Loucy (cell line): ENCODE results near the gene CHEK2.

Experiments used
- H2AFZ ChIP-seq: fragments of 200-600 bp; sonication (generic); 2 replicates; pipeline ENCODE4 v1.6.0; 2016; ENCODE audit warnings: antibody characterized with exemption, mild to moderate bottlenecking, low read length, moderate library complexity
- H3F3A ChIP-seq: fragments of 200-600 bp; 2 replicates; pipeline ENCODE4 v1.6.0; 2016; ENCODE audit warnings: antibody characterized with exemption, low read depth, mild to moderate bottlenecking
- H3K27me3 ChIP-seq: fragments of 200-600 bp; sonication (generic); 2 replicates; pipeline ENCODE4 v1.6.1; 2014; ENCODE audit warnings: low read length, mild to moderate bottlenecking; ENCODE audit not compliant: insufficient read depth, poor library complexity, severe bottlenecking
- H3K36me3 ChIP-seq: fragments of 200-600 bp; sonication (generic); 2 replicates; pipeline ENCODE4 v1.6.1; 2016; ENCODE audit warnings: low read length; ENCODE audit not compliant: insufficient read depth
- H3K4me1 ChIP-seq: fragments of 200-600 bp; sonication (generic); 2 replicates; pipeline ENCODE4 v1.5.1; 2014; ENCODE audit warnings: low read length, mild to moderate bottlenecking; ENCODE audit not compliant: insufficient read depth, poor library complexity, severe bottlenecking
- H3K4me2 ChIP-seq: fragments of 200-600 bp; sonication (generic); 2 replicates; pipeline ENCODE4 v1.6.0; 2014; ENCODE audit warnings: antibody characterized with exemption, low read length, low read depth, mild to moderate bottlenecking; ENCODE audit not compliant: poor library complexity, severe bottlenecking
- H3K4me3 ChIP-seq: fragments of 200-600 bp; sonication (generic); 2 replicates; pipeline ENCODE4 v1.5.1; 2014; ENCODE audit warnings: low read length, mild to moderate bottlenecking, mixed read lengths; ENCODE audit not compliant: poor library complexity, severe bottlenecking
- H3K79me2 ChIP-seq: fragments of 200-600 bp; sonication (generic); 2 replicates; pipeline ENCODE4 v1.6.1; 2014; ENCODE audit warnings: low read length; ENCODE audit not compliant: insufficient read depth
- H3K9ac ChIP-seq: fragments of 200-600 bp; sonication (generic); 2 replicates; pipeline ENCODE4 v1.6.0; 2014; ENCODE audit warnings: mild to moderate bottlenecking, low read depth, low read length, moderate library complexity; ENCODE audit not compliant: poor library complexity, severe bottlenecking
- H3K9me2 ChIP-seq: fragments of 200-600 bp; sonication (generic); replicated peaks from 2 replicates; pipeline ENCODE4 v1.6.1; 2016; ENCODE audit warnings: low read depth, low read length, mixed read lengths
- H3K9me3 ChIP-seq: fragments of 200-600 bp; sonication (generic); 2 replicates; pipeline ENCODE4 v1.6.1; 2014; ENCODE audit warnings: mild to moderate bottlenecking, antibody characterized with exemption, low read length, low read depth; ENCODE audit not compliant: insufficient read depth
- H4K20me1 ChIP-seq: fragments of 200-600 bp; sonication (generic); 2 replicates; pipeline ENCODE4 v1.6.0; 2014; ENCODE audit warnings: antibody characterized with exemption, low read length, mild to moderate bottlenecking; ENCODE audit not compliant: insufficient read depth, poor library complexity, severe bottlenecking
- EZH2phosphoT487 ChIP-seq: fragments of 200-600 bp; IDR thresholded peaks from 2 replicates; pipeline ENCODE4 v1.6.1; 2018; ENCODE audit warnings: antibody characterized with exemption, mild to moderate bottlenecking, moderate library complexity, borderline replicate concordance
- TF ChIP-seq, protein P1 (sequence below): fragments of 200-600 bp; sonication (generic); conservative IDR thresholded peaks from 2 replicates; pipeline ENCODE4 v1.5.1; 2014; ENCODE audit warnings: mild to moderate bottlenecking, antibody characterized with exemption, low read length

The CHEK2 gene

DNA sequence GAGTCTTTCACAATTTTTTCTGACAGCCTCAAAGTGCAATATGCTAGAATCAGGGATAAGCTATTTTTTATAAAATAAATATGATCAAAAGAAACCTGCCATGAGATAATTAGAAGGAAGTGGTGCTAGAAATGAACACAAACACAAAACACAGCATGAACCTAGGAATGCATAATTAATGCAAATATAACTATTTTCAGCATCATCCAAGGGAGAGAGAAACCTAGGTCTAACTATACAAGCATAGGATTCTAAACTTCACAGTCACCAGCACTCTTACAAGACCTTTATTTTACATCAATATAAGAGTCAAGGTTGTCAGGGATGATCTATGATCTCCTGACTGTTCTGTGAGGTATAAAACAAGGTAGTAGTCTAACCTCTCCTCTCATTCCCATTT lies 91.2 kb downstream of the CHEK2 start:
- no peak overlapping the region for H3K4me2 ChIP-seq
- no peaks in the 10 kb centered on the region for H3K79me2 ChIP-seq
- H3K9me3 ChIP-seq: 0 out of 2 replicates have a peak, but pooled peaks cover 3% of the 10 kb centered on the region
- no peak overlapping the region for H3K9ac ChIP-seq
- H3F3A ChIP-seq: no peaks in the 10 kb centered on the region
- H3K4me3 ChIP-seq: no peak overlapping the region
- H3K36me3 ChIP-seq: no peaks in the 10 kb centered on the region
- no peaks in the 10 kb centered on the region for H4K20me1 ChIP-seq
- H3K4me1 ChIP-seq: no peaks in the 10 kb centered on the region
- H3K9me2 ChIP-seq: no peaks in the 10 kb centered on the region
- no peaks in the 10 kb centered on the region for H3K27me3 ChIP-seq
- TF ChIP-seq EZH2phosphoT487: no peak
- no peak overlapping the region for H2AFZ ChIP-seq

DNA sequence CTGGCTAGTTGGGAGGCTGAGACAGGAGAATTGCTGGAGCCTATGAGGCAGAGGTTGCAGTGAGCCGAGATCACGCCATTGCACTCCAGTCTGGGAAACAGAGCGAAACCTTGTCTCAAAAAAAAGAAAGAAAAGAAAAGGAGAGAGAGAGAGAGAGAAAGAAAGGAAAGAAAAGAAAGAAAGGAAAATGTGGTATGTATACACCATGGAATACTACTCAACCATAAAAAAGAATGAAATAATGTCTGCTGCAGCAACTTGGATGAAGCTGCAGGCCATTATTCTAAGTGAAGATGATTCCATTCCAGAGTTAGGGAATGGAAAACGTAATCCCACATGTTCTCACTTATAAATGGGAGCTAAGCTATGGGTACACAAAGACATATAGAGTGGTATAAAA lies 92.8 kb downstream of the CHEK2 start:
- Histone ChIP-seq H3K9me3 (no peaks in the 10 kb centered on the region), H3K9me2 (no peaks in the 10 kb centered on the region), H3K36me3 (no peaks in the 10 kb centered on the region), H3F3A (no peaks in the 10 kb centered on the region), H4K20me1 (no peaks in the 10 kb centered on the region), H3K4me3 (no peak overlapping the region), H2AFZ (no peak overlapping the region), H3K79me2 (no peaks in the 10 kb centered on the region), H3K4me1 (no peaks in the 10 kb centered on the region), H3K4me2 (no peak overlapping the region), H3K27me3 (no peaks in the 10 kb centered on the region), H3K9ac (no peak overlapping the region)
- TF ChIP-seq, protein P1, sequence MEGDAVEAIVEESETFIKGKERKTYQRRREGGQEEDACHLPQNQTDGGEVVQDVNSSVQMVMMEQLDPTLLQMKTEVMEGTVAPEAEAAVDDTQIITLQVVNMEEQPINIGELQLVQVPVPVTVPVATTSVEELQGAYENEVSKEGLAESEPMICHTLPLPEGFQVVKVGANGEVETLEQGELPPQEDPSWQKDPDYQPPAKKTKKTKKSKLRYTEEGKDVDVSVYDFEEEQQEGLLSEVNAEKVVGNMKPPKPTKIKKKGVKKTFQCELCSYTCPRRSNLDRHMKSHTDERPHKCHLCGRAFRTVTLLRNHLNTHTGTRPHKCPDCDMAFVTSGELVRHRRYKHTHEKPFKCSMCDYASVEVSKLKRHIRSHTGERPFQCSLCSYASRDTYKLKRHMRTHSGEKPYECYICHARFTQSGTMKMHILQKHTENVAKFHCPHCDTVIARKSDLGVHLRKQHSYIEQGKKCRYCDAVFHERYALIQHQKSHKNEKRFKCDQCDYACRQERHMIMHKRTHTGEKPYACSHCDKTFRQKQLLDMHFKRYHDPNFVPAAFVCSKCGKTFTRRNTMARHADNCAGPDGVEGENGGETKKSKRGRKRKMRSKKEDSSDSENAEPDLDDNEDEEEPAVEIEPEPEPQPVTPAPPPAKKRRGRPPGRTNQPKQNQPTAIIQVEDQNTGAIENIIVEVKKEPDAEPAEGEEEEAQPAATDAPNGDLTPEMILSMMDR: no peak
- TF ChIP-seq EZH2phosphoT487: no peak

DNA sequence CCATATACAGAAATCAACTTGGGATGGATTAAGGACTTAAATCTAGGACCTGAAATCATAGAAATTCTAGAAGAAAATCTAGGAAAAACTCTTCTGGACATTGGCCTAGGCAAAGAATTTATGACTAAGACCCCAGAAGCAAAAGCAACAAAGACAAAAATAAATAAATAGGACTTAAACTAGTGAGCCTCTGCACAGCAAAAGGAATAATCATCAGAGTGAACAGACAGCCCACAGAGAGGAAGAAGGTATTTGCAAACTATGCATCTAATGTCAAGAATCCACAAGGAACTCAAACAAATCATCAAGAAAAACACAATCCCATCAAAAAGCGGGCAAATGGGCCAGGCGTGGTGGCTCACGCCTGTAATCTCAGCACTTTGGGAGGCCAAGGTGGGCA lies 94.4 kb downstream of the CHEK2 start:
- TF ChIP-seq, protein P1: no peak
- TF ChIP-seq EZH2phosphoT487: no peak

DNA sequence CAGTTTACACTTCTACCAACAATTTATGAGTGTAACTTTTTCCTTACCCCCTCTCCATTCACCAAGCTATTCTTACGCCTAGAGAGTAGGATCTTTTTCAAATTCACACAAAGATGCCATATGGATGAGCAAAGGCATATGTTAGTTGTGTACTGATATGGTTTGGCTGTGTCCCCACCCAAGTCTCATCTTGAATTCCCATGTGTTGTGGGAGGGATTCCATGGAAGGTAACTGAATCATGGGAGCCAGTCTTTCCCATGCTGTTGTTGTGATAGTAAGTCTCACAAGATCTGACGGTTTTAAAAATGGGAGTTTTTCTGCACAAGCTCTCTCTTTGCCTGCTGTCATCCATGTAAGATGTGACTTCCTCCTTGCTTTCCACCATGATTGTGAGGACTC lies 102.3 kb downstream of the CHEK2 start:
- no peaks in the 10 kb centered on the region for H3K36me3 ChIP-seq
- TF ChIP-seq, protein P1: no peak
- TF ChIP-seq EZH2phosphoT487: no peak
- H3K4me2 ChIP-seq: no peak overlapping the region
- no peak overlapping the region for H2AFZ ChIP-seq
- no peaks in the 10 kb centered on the region for H3K4me1 ChIP-seq
- no peaks in the 10 kb centered on the region for H3K27me3 ChIP-seq
- no peaks in the 10 kb centered on the region for H4K20me1 ChIP-seq
- H3K79me2 ChIP-seq: no peaks in the 10 kb centered on the region
- H3F3A ChIP-seq: no peaks in the 10 kb centered on the region
- no peaks in the 10 kb centered on the region for H3K9me3 ChIP-seq
- H3K9me2 ChIP-seq: no peaks in the 10 kb centered on the region
- no peak overlapping the region for H3K4me3 ChIP-seq
- no peak overlapping the region for H3K9ac ChIP-seq

More for the DNA sequence above, 94.4 kb downstream of the CHEK2 start:
- no peak overlapping the region for H3K4me3 ChIP-seq
- no peak overlapping the region for H3K9ac ChIP-seq
- H3K9me3 ChIP-seq: no peaks in the 10 kb centered on the region
- H3K27me3 ChIP-seq: no peaks in the 10 kb centered on the region
- no peaks in the 10 kb centered on the region for H3K36me3 ChIP-seq
- no peaks in the 10 kb centered on the region for H3K79me2 ChIP-seq
- no peak overlapping the region for H2AFZ ChIP-seq
- H3F3A ChIP-seq: no peaks in the 10 kb centered on the region
- H3K9me2 ChIP-seq: no peaks in the 10 kb centered on the region
- H4K20me1 ChIP-seq: no peaks in the 10 kb centered on the region
- H3K4me2 ChIP-seq: no peak overlapping the region
- H3K4me1 ChIP-seq: no peaks in the 10 kb centered on the region
